D341Med (cell line): ENCODE data around the gene CUL9.
A peak's percentile ranks its signal among the peaks of the same experiment; 100 is the strongest.

Experiments
- DNase-seq: peaks from one replicate; pipeline ENCODE4 v3.0.0; 2012; ENCODE audit warnings: low spot score

The CUL9 gene

DNA sequence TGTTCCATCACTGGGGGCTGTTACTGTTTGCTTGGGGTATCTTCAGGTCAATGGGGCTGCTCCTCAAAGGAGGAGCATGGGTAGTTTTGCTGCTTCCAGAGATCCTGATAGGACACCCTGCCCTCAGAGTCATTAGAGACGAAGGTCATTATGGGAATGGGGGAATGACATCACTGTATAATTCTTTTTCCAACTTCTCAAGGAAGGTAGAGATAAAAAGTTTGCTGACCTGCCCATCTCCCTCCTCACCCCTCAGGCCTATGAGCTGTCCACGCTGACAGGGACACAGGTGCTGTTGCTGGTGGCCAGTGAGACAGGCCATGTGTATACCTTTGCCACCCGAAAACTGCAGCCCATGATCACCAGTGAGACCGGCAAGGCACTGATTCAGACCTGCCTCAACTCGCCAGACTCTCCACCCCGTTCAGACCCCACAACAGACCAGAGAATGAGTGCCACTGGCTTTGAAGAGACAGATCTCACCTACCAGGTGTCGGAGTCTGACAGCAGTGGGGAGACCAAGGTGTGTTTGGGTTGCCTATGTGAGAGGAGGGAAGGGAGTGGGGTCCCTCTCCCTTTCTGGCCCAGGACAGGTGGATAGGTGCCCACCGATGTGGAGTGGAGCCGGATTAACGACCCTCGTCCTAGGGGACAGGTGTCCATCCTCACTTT is 8.3 kb upstream of the CUL9 start:
- no peak for DNase-seq

DNA sequence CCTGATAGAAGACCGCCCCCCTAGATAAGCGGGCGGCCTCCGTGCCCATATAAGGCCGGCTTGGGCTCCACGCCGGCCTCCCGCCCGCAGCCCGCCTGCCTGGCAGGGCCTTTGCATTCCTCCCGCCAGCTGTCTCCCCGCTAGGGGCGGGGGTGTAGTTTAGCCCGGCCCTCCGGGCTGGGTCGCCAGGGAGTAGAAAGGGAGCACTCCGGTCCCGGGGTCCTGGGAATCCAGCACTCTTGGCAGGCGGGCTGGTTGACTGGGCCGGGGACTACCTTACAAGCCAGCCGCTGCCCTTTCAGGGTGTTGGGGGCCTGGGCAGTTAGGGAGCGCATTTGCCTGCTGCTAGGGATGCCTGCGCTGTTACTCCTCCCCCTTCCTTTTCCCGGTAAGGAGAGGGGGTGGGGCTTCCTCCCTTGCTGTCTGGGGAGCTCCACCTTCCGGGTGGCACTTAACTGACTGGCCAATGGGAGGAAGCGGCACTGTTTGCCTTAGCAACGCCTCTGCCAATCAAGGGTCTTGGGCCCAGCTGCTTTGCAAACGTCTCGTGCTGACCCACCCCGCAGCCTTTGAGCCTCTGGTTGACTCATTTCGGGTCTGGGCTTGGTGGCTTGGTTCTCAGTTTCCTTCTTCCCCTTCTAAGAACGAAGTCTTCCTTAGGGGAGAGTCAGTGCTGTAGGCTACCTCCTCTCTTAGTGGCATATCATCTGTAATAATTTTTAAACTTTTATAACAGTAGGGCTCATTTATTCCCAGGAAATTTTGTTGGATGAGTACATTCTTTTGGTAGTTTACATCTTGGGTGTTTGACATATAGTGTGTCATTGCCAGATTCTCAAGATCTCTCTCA is 7.5 kb upstream of the CUL9 start:
- peak; percentile 95 for DNase-seq

DNA sequence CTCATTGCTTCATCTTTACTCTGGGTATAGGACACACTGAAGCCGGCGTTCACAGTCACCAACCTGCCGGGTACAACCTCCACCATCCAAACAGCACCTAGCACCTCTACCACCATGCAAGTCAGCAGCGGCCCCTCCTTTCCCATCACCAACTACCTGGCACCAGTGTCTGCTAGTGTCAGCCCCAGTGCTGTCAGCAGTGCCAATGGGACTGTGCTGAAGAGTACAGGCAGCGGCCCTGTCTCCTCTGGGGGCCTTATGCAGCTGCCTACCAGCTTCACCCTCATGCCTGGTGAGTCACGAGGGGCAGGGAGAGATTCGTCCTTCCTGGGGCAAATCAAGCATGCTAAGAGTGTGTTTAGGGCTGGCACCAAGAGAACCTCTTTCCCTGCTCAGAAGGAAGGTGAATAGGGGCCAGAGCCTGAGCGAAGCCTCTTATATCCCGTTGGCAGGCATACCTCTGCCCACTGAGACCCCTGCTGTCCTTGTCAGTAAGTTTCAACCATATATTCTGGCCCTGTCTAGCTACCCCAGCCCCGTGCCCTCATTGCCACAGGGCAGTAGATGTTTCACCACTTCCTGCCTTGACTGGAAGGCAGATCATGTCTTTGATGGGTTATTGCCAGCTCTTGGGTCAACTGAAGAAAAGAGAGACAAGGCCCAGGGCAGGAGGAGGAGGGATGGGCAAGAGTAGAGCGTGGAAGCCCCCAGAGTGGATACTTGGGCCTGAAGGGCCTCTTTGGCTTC is 6.1 kb upstream of the CUL9 start:
- DNase-seq = no peak

DNA sequence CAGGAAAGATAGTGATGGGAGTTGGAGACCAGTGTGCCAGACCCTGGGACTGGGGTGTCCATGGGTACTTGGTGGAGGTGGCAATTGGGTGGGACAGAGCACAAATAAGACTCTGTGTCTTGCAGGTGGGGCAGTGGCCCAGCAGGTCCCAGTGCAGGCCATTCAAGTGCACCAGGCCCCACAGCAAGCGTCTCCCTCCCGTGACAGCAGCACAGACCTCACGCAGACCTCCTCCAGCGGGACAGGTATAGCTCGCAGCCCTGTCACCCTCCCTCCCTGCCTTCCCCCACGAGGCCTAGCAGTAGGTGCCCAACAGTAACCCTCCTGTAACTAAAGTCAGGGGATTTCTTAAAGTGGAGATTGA is 5.6 kb upstream of the CUL9 start:
- DNase-seq = no peak

DNA sequence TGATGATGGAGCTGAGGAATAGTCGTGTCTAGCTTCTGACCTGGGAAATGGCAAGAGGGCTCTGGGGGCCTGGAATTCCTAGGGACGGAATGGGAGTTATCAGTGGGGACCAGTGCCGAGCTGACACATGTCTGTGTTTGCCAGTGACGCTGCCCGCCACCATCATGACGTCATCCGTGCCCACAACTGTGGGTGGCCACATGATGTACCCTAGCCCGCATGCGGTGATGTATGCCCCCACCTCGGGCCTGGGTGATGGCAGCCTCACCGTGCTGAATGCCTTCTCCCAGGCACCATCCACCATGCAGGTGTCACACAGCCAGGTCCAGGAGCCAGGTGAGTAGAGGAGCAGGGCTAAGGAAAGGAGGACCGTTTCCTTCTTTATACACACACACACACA is 3.8 kb upstream of the CUL9 start:
- DNase-seq = no peak

DNA sequence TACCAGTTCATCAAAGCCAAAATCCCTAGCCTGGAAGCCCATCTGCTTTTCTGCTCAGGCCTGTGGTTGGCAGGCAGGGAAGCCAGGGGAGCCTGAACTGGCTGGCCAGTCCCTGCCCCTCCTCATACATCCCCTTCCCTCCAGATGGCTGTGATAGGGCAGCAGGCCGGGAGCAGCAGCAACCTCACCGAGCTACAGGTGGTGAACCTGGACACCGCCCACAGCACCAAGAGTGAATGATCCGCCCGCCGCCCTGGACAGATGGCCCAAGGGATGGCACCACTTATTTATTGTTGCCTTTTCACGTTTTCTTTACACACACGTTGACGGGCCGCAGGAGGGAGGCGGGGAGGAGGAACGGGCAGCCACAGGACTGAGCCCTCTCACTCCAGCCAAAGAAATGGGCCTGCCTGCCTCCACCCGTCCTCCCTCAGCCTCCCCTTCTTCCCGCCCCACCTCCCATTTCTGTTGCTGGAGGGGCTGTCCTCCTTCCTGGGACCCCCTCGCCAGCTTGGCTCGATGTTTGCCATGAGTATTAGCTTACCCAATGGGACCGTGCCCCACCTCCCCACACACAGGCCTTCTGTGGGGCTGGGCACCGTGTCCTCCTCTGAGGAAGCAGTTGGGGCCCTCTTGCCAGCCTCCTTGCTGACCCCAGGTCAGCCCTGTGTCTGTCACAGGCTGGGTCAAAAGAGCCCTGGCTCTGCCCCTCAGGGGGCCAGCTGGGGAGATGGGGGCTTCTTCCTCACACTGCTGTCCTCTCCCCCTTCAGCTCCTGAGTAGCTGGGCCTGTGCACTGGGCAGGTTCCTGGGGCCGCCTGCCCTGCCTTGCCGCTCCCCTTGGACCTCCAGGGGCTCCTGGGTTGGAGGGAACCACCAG is 2.8 kb upstream of the CUL9 start:
- no peak for DNase-seq

DNA sequence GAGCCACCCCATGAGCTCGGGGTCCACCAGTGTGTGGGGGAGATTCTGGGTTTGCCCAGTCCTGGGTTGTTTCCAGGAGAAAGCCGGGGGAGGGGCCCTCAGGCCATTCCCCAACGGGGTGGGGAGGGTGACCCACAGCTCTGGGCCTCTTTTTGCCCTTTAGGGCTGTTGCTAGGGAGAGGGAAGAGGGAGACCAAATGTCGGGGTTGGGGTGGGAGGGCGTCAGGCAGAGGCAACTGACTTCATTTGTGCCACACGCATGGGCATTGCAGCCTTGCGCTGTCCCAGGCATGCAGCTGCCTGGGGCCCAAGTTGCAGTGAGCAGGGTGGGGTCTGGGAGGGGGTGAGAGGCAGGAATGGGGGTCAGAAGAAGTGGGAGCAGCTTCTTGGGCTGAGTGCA is 1.9 kb upstream of the CUL9 start:
- DNase-seq = no peak

DNA sequence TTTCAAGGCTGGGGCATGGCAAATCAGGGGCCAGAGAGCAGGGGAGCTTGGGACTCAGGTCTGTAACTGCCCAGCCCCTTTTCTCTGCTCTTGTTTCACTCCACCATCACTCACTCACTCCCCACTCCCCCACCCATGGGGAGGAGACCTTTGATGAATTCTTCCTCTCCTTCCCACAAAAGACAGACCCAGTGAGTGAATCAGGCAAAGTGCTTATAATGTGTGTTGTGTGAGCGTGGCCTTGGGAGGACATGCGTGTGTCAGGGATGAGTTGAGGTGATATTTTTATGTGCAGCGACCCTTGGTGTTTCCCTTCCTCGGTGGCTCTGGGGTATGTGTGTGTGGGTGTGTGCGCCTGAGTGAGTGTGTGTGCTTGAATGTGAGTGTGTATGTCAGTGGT is 1.0 kb upstream of the CUL9 start:
- no peak for DNase-seq

DNA sequence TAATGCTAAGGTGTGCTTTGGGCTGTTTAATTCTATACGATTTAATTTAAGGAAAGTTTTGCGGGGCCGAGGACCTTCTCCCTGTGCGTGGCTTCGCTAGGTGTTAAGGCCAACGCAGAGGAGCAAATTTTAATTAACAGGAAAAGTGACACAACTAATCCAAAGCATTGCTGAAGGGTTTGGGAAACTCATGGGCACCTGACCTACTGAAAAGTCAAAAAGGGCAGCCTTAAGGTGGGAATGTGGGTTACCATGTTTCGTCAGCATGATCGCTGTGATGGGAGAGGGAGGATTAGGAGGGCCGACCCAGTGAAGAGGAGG is 415 bp upstream of the CUL9 start:
- DNase-seq = no peak

DNA sequence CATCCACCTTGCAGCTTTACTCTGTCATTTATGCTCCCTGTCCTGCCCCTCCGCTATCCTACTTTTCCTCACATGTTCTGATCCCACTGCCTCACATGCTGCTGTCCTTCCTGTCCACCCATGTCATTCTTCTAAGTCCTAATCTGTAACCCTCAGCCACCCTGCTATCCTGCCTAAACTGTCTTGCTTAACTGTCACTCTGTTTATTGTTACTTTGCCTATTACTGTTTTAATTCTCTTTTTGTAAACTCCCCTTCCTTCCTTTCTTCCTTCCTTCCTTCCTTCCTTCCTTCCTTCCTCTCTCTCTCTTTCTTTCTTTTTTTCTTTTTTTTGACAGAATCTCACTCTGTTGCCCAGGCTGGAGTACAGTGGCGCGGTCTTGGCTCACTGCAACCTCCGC is 1.4 kb downstream of the CUL9 start:
- DNase-seq = no peak

DNA sequence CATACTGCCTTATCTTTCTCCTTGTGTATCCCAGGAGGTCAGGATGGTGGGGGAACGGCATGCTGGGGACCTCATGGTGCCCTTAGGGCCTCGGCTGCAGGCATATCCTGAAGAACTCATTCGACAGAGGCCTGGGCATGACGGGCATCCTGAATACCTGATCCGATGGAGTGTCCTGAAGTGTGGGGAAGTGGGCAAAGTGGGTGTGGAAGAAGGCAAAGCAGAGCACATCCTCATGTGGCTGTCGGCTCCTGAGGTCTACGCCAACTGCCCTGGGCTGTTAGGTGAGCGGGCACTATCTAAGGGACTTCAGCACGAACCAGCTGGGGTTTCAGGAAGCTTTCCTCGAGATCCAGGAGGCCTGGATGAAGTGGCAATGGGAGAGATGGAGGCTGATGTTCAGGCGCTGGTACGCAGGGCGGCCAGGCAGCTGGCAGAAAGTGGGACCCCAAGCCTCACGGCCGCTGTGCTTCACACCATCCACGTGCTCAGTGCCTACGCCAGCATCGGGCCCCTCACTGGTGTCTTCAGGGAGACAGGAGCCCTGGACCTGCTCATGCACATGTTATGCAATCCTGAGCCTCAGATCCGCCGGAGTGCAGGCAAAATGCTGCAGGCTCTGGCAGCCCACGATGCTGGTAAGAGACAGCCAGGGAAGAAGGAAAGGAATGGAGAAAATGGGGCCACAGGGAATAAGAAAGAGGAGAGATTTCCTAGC is 2.4 kb downstream of the CUL9 start:
- no peak for DNase-seq

DNA sequence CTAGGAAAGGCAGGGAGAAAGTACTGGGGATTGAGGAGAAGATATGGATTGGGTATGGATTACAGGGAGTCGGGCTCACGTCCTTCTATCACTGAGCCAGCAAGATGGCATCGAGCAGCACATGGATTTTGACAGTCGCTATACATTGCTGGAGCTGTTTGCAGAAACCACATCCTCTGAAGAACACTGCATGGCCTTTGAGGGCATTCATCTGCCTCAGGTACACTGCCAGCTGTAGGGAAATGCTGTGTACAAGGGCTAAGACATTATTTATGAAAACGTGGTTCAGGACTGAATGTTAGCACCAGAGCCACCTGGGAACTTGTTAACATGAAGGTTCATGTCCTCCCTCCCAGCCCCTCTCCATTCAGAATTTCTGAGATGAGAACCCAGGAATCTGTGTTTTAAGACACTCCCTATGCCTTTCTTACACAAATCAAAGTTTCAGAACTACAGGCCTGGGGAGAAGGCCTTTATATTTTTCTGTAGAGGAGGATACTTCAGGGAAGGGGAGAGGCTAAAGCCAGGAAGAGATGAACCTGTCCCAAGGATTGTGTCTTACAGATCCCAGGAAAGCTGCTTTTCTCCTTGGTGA is 3.5 kb downstream of the CUL9 start:
- no peak for DNase-seq

DNA sequence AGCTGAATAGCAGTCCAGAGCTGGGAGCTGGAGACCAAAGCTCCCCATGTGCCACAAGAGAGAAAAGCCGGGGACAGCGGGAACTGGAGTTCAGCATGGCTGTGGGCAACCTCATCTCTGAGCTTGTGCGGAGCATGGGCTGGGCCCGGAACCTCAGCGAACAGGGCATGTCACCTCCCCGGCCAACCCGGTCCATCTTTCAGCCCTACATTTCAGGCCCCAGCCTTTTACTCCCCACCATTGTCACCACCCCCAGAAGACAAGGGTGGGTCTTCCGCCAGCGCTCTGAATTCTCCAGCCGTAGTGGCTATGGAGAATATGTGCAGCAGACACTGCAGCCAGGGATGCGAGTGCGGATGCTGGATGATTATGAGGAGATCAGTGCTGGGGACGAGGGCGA is 4.0 kb downstream of the CUL9 start:
- DNase-seq = no peak

DNA sequence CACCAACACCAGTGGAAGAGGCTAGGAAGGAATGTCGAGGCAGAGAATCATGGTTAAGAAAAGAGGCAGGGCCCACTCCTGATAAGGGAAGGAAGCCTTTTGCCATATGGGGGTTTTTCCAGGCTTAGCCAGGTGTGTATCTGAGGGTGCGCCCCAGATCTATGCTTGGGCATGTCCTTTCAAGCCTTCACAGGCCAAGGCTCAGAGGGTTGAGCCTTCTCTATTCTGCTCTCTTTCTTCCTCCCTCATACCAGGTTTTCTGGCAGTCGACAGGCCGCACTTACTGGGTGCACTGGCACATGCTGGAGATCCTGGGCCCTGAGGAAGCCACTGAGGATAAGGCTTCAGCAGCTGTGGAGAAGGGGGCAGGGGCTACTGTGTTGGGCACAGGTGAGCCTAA is 4.7 kb downstream of the CUL9 start:
- DNase-seq = no peak

DNA sequence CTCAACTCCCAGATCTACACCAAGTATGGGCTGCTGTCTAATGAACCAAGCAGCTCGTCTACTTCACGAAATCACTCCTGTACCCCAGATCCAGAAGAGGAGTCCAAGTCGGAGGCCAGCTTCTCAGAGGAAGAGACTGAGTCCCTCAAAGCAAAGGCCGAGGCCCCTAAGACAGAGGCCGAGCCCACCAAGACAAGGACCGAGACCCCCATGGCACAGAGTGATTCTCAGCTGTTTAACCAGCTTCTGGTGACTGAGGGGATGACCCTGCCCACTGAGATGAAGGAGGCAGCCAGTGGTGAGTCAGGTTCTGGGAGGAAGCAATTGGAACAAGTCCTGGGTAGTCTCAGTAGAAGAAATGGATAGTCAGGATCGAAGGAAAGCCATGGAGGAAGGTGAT is 5.8 kb downstream of the CUL9 start:
- no peak for DNase-seq

DNA sequence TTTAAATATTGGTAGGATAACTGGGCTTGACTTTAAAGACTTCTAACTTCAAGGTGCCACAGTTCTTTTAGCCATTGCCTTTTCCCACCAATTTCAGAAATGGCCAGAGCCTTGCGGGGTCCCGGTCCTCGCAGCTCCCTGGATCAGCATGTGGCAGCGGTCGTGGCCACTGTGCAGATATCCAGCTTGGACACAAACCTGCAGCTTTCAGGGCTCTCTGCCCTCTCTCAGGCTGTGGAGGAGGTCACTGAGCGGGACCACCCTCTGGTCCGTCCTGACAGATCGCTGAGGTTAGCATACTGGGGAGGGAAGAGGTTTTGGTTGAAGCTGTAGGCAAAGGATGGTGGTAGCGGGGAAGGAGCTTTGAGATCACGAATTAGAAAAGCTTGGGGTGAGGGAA is 6.4 kb downstream of the CUL9 start:
- DNase-seq = no peak

DNA sequence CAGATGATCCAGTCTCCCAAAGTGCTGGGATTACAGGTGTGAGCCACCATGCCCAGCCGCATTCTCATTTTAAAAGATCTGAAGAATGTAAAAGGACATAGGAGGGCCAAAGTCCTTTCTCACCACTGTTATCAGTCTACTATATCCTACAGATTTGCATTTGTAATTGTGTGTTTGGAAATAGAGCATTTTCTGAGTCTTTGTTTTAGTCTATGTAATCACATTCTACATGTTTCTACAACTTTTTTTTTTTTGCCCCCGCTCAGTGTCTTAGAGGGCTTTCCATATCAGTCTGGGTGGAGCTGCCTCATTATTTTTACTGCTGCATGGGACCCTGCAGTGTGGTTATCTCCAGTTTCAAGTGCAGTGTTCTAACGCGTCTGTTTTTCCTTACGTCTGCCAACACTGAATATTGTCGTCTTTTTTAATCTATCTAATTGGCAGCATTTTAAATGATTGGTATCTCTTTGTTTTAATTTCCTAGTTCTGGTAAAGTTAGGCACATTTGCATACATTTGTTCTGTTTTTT is 7.8 kb downstream of the CUL9 start:
- DNase-seq = no peak

DNA sequence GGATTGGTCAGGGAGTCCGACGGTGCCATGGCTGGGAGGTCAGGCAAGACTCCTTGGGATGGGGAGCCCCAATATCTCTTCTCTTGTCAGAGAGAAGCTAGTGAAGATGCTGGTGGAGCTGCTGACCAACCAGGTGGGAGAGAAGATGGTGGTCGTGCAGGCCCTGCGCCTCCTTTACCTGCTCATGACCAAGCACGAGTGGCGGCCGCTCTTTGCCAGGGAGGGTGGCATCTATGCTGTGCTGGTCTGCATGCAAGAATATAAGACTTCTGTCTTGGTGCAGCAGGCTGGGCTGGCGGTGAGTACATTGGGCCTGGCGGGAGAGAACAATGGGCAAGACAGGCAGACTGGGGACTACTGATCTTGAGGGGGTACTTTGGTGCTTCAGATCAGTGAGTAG is 10.9 kb downstream of the CUL9 start:
- no peak for DNase-seq

DNA sequence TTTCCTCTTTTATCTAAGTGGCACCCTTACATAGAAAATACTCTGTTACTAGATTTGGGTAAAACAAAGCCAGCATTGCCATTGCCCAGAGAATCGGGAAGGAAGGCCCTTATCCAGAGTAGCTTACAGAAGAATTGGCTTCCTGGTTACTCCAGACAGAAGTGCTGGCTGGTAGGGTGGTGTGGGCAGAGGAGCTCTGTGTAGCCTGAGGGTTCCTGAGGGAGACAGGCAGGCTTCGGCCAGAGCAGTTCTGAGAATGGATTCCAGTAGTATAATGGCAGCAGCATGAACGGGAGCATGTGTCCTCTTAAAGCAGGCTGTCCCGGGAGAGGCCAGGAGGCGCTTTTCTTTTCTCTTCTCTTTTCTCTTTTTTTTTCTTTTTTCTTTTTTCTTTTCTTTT is 11.9 kb downstream of the CUL9 start:
- no peak for DNase-seq

DNA sequence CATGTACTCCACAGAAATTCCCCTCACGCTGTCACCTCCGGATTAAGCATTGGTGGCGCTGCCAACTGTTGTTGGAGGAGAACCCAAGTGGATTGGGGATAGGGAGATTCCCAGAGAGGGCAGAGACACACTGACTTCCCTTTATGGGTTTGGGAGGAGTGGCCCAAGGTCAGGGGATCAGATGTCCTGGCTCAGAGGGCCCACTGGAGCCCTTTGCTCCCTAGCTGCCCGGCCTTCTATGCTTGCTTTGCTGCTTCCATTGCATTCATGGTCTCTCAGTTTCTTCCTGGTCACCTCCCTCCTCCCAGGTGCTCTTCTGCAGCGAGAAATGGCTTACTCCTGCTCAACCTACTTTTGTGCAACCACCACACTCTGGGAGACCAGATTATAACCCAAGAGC is 14.3 kb downstream of the CUL9 start:
- DNase-seq = no peak

DNA sequence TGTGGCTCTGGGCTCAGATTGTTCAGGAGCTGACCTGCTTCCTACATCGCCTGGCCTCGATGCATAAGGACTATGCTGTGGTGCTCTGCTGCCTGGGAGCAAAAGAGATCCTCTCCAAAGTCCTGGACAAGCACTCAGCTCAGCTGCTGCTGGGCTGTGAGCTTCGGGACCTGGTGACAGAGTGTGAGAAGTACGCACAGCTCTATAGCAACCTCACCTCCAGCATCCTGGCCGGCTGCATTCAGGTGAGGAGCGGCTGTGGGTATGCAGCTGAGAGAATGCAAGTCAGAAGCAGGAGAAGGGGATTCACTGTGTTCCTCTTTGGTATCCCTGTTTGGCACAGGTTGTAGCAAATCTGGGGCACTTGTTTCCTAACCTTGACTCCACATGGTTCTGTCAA is 17.9 kb downstream of the CUL9 start:
- no peak for DNase-seq
